H1 (cell line): Measurements from ENCODE around the gene GNLY. TPM values are rescaled to one million over a fixed set of nuclear protein-coding genes. Genes with fewer than 3 reads are reported as not detected.

Source experiments
- CTCF ChIA-PET: fragments of 300-600 bp; sonication (Branson Sonifier 250); formaldehyde crosslinking; loops from one replicate; lab custom pipeline; 2021; ENCODE audit not compliant: partially characterized antibody; lab: Charles Lee
- POLR2A ChIA-PET: fragments of 300-600 bp; sonication (Branson Sonifier 250); formaldehyde crosslinking; loops from one replicate; lab custom pipeline; 2021; ENCODE audit warnings: inconsistent platforms; ENCODE audit not compliant: partially characterized antibody; lab: Charles Lee
- DNase-seq, 2 experiments: peaks; one replicate each; pipeline versions ENCODE4 v3.0.0 to v3.0.0-alpha.2; 2010 to 2022; ENCODE audit warnings: low spot score in 2 of 2, low read depth in 1 of 2, mixed read lengths in 1 of 2
- FAIRE-seq: peaks from 2 replicates; lab custom pipeline; 2011; peaks lifted over from hg19 to GRCh38; lab: Jason Lieb, UNC
- H2AFZ ChIP-seq: 2 replicates; pipeline ENCODE4 v1.8.1; 2012; ENCODE audit warnings: low read length, inconsistent platforms
- H2AK5ac ChIP-seq: 2 replicates; pipeline ENCODE4 v1.6.1; 2013; ENCODE audit warnings: low read depth, low read length
- H2BK120ac ChIP-seq: replicated peaks from 2 replicates; pipeline ENCODE3; 2013; ENCODE audit warnings: low read depth, low read length, inconsistent platforms
- H2BK12ac ChIP-seq: 2 replicates; pipeline ENCODE4 v1.6.1; 2013; ENCODE audit warnings: low read depth, low read length
- H2BK15ac ChIP-seq: 2 replicates; pipeline ENCODE4 v1.6.1; 2013; ENCODE audit warnings: low read length
- H2BK20ac ChIP-seq: 2 replicates; pipeline ENCODE4 v1.6.1; 2013; ENCODE audit warnings: low read length
- H2BK5ac ChIP-seq: 2 replicates; pipeline ENCODE4 v1.6.1; 2013; ENCODE audit warnings: low read depth, low read length
- H3K14ac ChIP-seq: 2 replicates; pipeline ENCODE4 v1.6.1; 2013; ENCODE audit warnings: inconsistent platforms; ENCODE audit not compliant: insufficient read length
- H3K18ac ChIP-seq: 2 replicates; pipeline ENCODE4 v1.6.1; 2013; ENCODE audit warnings: low read length; ENCODE audit errors: extremely low read depth
- H3K23ac ChIP-seq: 2 replicates; pipeline ENCODE4 v1.6.1; 2013; ENCODE audit warnings: inconsistent platforms; ENCODE audit not compliant: insufficient read length
- H3K23me2 ChIP-seq: 2 replicates; pipeline ENCODE4 v1.6.1; 2013; ENCODE audit warnings: low read depth, low read length
- H3K27ac ChIP-seq: 2 replicates; pipeline ENCODE4 v1.6.1; 2011; ENCODE audit warnings: low read depth, low read length, inconsistent platforms
- H3K27me3 ChIP-seq, 4 experiments: replicated peaks in 1 of 4; 1 replicate in 1 of 4; 2 replicates in 3 of 4; pipeline versions ENCODE4 v1.6.1 to v1.8.1; 2011 to 2013; ENCODE audit warnings: low read length in 3 of 4, mild to moderate bottlenecking in 3 of 4, inconsistent platforms in 2 of 4, mixed read lengths in 2 of 4, moderate library complexity in 1 of 4; ENCODE audit not compliant: control insufficient read depth in 3 of 4, insufficient read depth in 3 of 4; ENCODE audit errors: extremely low read depth in 1 of 4
- H3K36me3 ChIP-seq, 4 experiments: 2 replicates each; pipeline versions ENCODE4 v1.6.1 to v1.8.1; 2011 to 2013; ENCODE audit warnings: mild to moderate bottlenecking in 4 of 4, low read length in 3 of 4, moderate library complexity in 2 of 4, control low read depth in 1 of 4, inconsistent platforms in 1 of 4; ENCODE audit not compliant: insufficient read depth in 4 of 4, control insufficient read depth in 2 of 4
- H3K4ac ChIP-seq: replicated peaks from 2 replicates; pipeline ENCODE3; 2013; ENCODE audit warnings: low read length, low read depth, mixed read lengths, inconsistent platforms; ENCODE audit not compliant: insufficient read length
- H3K4me1 ChIP-seq, 4 experiments: replicated peaks in 1 of 4; 1 replicate in 1 of 4; 2 replicates in 3 of 4; pipeline versions ENCODE4 v1.6.1 to v1.8.1; 2011 to 2013; ENCODE audit warnings: low read length in 3 of 4, inconsistent platforms in 2 of 4, mixed read lengths in 1 of 4; ENCODE audit not compliant: insufficient read depth in 4 of 4, control insufficient read depth in 3 of 4
- H3K4me2 ChIP-seq, 2 experiments: 2 replicates each; pipeline versions ENCODE4 v1.6.1 to v1.8.1; 2011 to 2013; ENCODE audit warnings: low read depth in 2 of 2, low read length in 2 of 2, control low read depth in 1 of 2, inconsistent platforms in 1 of 2, mild to moderate bottlenecking in 1 of 2; ENCODE audit not compliant: insufficient read depth in 1 of 2
- H3K4me3 ChIP-seq, 4 experiments: fragments of 200-600, 300-600 bp in 1 of 4; sonication (generic), shearing (Covaris generic), sonication (Bioruptor Twin) in 1 of 4; 2 replicates each; pipeline versions ENCODE4 v1.5.1 to v1.8.1; 2011 to 2016; ENCODE audit warnings: low read length in 4 of 4, low read depth in 3 of 4, control low read depth in 2 of 4, inconsistent platforms in 2 of 4, mild to moderate bottlenecking in 2 of 4, mixed read lengths in 1 of 4, moderate library complexity in 1 of 4; ENCODE audit not compliant: insufficient read depth in 2 of 4; ENCODE audit errors: extremely low read depth in 1 of 4
- H3K56ac ChIP-seq: replicated peaks from 2 replicates; pipeline ENCODE3; 2013; ENCODE audit warnings: low read depth, mild to moderate bottlenecking, mixed read lengths, low read length, inconsistent platforms; ENCODE audit not compliant: insufficient read length
- H3K79me1 ChIP-seq: 2 replicates; pipeline ENCODE4 v1.6.1; 2013; ENCODE audit warnings: low read depth, low read length, control low read depth
- H3K79me2 ChIP-seq, 2 experiments: 2 replicates each; pipeline versions ENCODE4 v1.6.1 to v1.8.1; 2012 to 2013; ENCODE audit warnings: low read length in 2 of 2, mild to moderate bottlenecking in 2 of 2, inconsistent platforms in 1 of 2; ENCODE audit not compliant: insufficient read depth in 2 of 2, control insufficient read depth in 1 of 2
- H3K9ac ChIP-seq, 4 experiments: replicated peaks in 1 of 4; 1 replicate in 1 of 4; 2 replicates in 3 of 4; pipeline versions ENCODE4 v1.6.1 to v1.8.1; 2011 to 2013; ENCODE audit warnings: low read depth in 3 of 4, low read length in 3 of 4, control low read depth in 2 of 4, mild to moderate bottlenecking in 2 of 4, moderate library complexity in 2 of 4, inconsistent platforms in 1 of 4; ENCODE audit errors: extremely low read depth in 1 of 4
- H3K9me3 ChIP-seq, 2 experiments: 2 replicates each; pipeline versions ENCODE4 v1.6.1 to v1.8.1; 2012 to 2013; ENCODE audit warnings: mild to moderate bottlenecking in 2 of 2, moderate library complexity in 2 of 2, control low read depth in 1 of 2, inconsistent platforms in 1 of 2, low read depth in 1 of 2, low read length in 1 of 2, mixed read lengths in 1 of 2; ENCODE audit not compliant: insufficient read depth in 2 of 2
- H4K20me1 ChIP-seq, 2 experiments: replicated peaks in 1 of 2; 2 replicates each; pipeline versions ENCODE3 to v1.8.1; 2011 to 2013; ENCODE audit warnings: inconsistent platforms in 2 of 2, low read length in 2 of 2, mild to moderate bottlenecking in 1 of 2; ENCODE audit not compliant: insufficient read depth in 2 of 2, control insufficient read depth in 1 of 2
- H4K5ac ChIP-seq: 2 replicates; pipeline ENCODE4 v1.6.1; 2013; ENCODE audit warnings: low read length, low read depth, mixed read lengths, inconsistent platforms; ENCODE audit not compliant: insufficient read length
- H4K8ac ChIP-seq: 2 replicates; pipeline ENCODE4 v1.8.0; 2013; ENCODE audit warnings: mild to moderate bottlenecking, moderate library complexity, low read length, inconsistent platforms; ENCODE audit not compliant: insufficient read depth; ENCODE audit errors: extremely low read depth
- H4K91ac ChIP-seq: replicated peaks from 2 replicates; pipeline ENCODE3; 2013; ENCODE audit warnings: low read length, mixed read lengths, inconsistent platforms; ENCODE audit not compliant: insufficient read length
- CHD2 ChIP-seq: IDR thresholded peaks from 2 replicates; pipeline ENCODE4 v1.6.1; 2012; ENCODE audit warnings: low read length, improper control_type of control experiment
- CTBP2 ChIP-seq: IDR thresholded peaks from 2 replicates; pipeline ENCODE4 v1.7.0; 2011; ENCODE audit warnings: borderline replicate concordance, mild to moderate bottlenecking, moderate library complexity, mixed read lengths, low read length; ENCODE audit not compliant: insufficient read depth, insufficient read length
- GABPA ChIP-seq: IDR thresholded peaks from 2 replicates; pipeline ENCODE4 v1.6.1; 2011; ENCODE audit warnings: mild to moderate bottlenecking, low read length, moderate library complexity, borderline replicate concordance; ENCODE audit not compliant: insufficient read depth
- JUND ChIP-seq: IDR thresholded peaks from 2 replicates; pipeline ENCODE4 v1.6.1; 2011; ENCODE audit warnings: mild to moderate bottlenecking, improper control_type of control experiment, low read length
- KDM4A ChIP-seq: IDR thresholded peaks from one replicate; pipeline ENCODE4 v1.7.1; 2012; ENCODE audit warnings: low read depth, mild to moderate bottlenecking, moderate library complexity, low read length, inconsistent platforms; ENCODE audit not compliant: severe bottlenecking
- MAFK ChIP-seq: IDR thresholded peaks from 2 replicates; pipeline ENCODE4 v1.6.1; 2012; ENCODE audit warnings: low read depth, mild to moderate bottlenecking, improper control_type of control experiment, low read length
- SP4 ChIP-seq: IDR thresholded peaks from 2 replicates; pipeline ENCODE4 v1.6.1; 2012; ENCODE audit warnings: low read length, inconsistent platforms
- USF2 ChIP-seq: IDR thresholded peaks from 2 replicates; pipeline ENCODE4 v1.6.1; 2011; ENCODE audit warnings: low read length, improper control_type of control experiment
- WGBS, 2 experiments: shearing (Covaris generic) in 1 of 2; methylation state at CpG; one replicate each; pipeline versions ENCODE4 v1.1.6 to v1.1.7; 2013 to 2015; ENCODE audit warnings: low lambda C conversion rate in 2 of 2, mixed read lengths in 2 of 2, inconsistent platforms in 1 of 2, low coverage in 1 of 2, missing lambda C conversion rate in 1 of 2; ENCODE audit not compliant: insufficient replicate concordance in 2 of 2, insufficient coverage in 1 of 2, insufficient read length in 1 of 2; ENCODE audit errors: extremely low coverage in 1 of 2, missing lambda C conversion rate in 1 of 2; 5-methylcytosine and 5-hydroxymethylcytosine counted together
- polyA plus RNA-seq, 7 experiments: library from polyadenylated mRNA; depleted of rRNA in 3 of 7; stranded (reverse) in 5 of 7; unstranded in 2 of 7; fragments of >200 nt in 5 of 7; fragments of 200-250 nt in 2 of 7; gene quantifications; 1 replicate in 5 of 7; 2 replicates in 1 of 7; 4 replicates in 1 of 7; pipeline versions ENCODE4 v1.2.1 to v1.2.3, GENCODE V29; 2011 to 2013; ENCODE audit warnings: missing spikeins in 2 of 7, mixed read lengths in 2 of 7
- total RNA-seq: library from RNA; stranded (reverse); fragmentation: NEBNext Ultra II Directional; extraction: Animal tissue kit (Norgen Biotek cat#: 25700); gene quantifications from 2 replicates; pipeline ENCODE4 v1.2.1, GENCODE V29; 2021

The GNLY gene
- total and polyA plus RNA-seq, 2 of the 8 experiments (the other 6 are each of a cell fraction or from before 2014, with no cell fraction given): 0.03 TPM; not detected in 1

- Histone ChIP-seq H2BK20ac (no peak overlapping the region), H3K14ac (no peak overlapping the region), H4K8ac (no peak overlapping the region), H3K4me3 (no peak overlapping the region), H3K9ac (no peak overlapping the region), H2BK5ac (no peak overlapping the region), H3K36me3 (no peaks in the 10 kb centered on the region), H4K91ac (no peak overlapping the region), H2AK5ac (no peak overlapping the region), H3K23me2 (no peaks in the 10 kb centered on the region), H3K4ac (no peak overlapping the region), H2BK12ac (no peak overlapping the region; the same call in 1 of the 2 replicates), H4K20me1 (no peaks in the 10 kb centered on the region), H2BK15ac (no peak overlapping the region), H3K9me3 (no peaks in the 10 kb centered on the region), H3K23ac (no peak overlapping the region), H2AFZ (no peak overlapping the region), H3K4me1 (no peaks in the 10 kb centered on the region), H3K4me2 (no peak overlapping the region), H3K56ac (no peak overlapping the region), H3K27ac (no peak overlapping the region), H3K79me1 (no peaks in the 10 kb centered on the region), H3K27me3 (no peaks in the 10 kb centered on the region), H3K79me2 (no peaks in the 10 kb centered on the region), H2BK120ac (no peak overlapping the region), H3K18ac (no peak overlapping the region), H4K5ac (no peak overlapping the region)
- TF ChIP-seq CHD2 (no peak), KDM4A (no peak), SP4 (no peak), CTBP2 (no peak), JUND (no peak), GABPA (no peak), USF2 (no peak), MAFK (no peak)
- ChIA-PET CTCF (interaction anchor here (0.6 to 47.8 kb wide), 10 partner anchors 8 to 339 kb away, joined by 4 to 986 read pairs (median 6); partner anchors contain the start of gene ATOH8), POLR2A (no interaction called here)
- FAIRE-seq (no peak), DNase-seq (no peak)
- WGBS, 2 experiments: 88% methylated on average over 2 of the region's 2 CpGs; no CpG with 5 or more reads in 1 of the 2 experiments
Observed at GRCh38 chr2:85732467-85733120, 38.4 kb downstream of the GNLY start.
